ENCODE results near the gene UPK2. TPM values are rescaled to one million over a fixed set of nuclear protein-coding genes. Genes with fewer than 3 reads are reported as not detected.

UPK2 gene
- not detected for total RNA-seq

GRCh38 chr11:118956094-118956846 is at the start of gene UPK2:
Gene UPK2 (plus strand): TSS chr11:118956298. CDS start chr11:118956351, 53 bp downstream.
- intact Hi-C loops (cut with DNase I), result loop anchor here (1.0 kb wide), 4 partner anchors 27 to 297 kb away; no protein-coding TSS in a partner anchor
- TF ChIP-seq, protein P1, sequence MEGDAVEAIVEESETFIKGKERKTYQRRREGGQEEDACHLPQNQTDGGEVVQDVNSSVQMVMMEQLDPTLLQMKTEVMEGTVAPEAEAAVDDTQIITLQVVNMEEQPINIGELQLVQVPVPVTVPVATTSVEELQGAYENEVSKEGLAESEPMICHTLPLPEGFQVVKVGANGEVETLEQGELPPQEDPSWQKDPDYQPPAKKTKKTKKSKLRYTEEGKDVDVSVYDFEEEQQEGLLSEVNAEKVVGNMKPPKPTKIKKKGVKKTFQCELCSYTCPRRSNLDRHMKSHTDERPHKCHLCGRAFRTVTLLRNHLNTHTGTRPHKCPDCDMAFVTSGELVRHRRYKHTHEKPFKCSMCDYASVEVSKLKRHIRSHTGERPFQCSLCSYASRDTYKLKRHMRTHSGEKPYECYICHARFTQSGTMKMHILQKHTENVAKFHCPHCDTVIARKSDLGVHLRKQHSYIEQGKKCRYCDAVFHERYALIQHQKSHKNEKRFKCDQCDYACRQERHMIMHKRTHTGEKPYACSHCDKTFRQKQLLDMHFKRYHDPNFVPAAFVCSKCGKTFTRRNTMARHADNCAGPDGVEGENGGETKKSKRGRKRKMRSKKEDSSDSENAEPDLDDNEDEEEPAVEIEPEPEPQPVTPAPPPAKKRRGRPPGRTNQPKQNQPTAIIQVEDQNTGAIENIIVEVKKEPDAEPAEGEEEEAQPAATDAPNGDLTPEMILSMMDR (IDR thresholded peaks at IDR 0.05), result peak; percentile 91 to 98 (median 91)
- Histone ChIP-seq H3K27me3 (no peaks in the 10 kb centered on the region), H3K4me3 (no peak within 1 kb of the TSS), H3K4me1 (no peaks in the 10 kb centered on the region), H3K9me3 (no peaks in the 10 kb centered on the region), H3K27ac (no peak within 1 kb of the TSS), H3K36me3 (no peaks in the 10 kb centered on the region)
- peak; percentile 49 to 93 for DNase-seq (ENCODE audit: low spot score in 2 of 2)

- Histone ChIP-seq H3K4me3 (peak overlapping the region in 1 of 2 donors; percentile 9), H3K27ac (peak overlapping the region; percentile 73 to 97), H3K4me1 (peaks cover 14 to 54% of the 10 kb centered on the region in 2 donors), H3K36me3 (peaks cover 38 to 50% of the 10 kb centered on the region in 2 donors), H3K27me3 (no peaks in the 10 kb centered on the region), H3K9me3 (no peaks in the 10 kb centered on the region)
- intact Hi-C loops (cut with DNase I), result loop anchor here (1.0 to 5.0 kb wide), 5 partner anchors 21 to 285 kb away; partner anchors contain the start of genes DDX6 and UPK2
- TF ChIP-seq, protein P1 (IDR thresholded peaks at IDR 0.05), result peak; percentile 85 to 97 (median 95)
- DNase-seq (ENCODE audit: low spot score in 2 of 2), result peak in 1 of 2 donors; percentile 93
Measured at GRCh38 chr11:118907051-118908042, 48.8 kb upstream of the UPK2 start.

- H3K4me3 ChIP-seq, result no peak overlapping the region
- no peaks in the 10 kb centered on the region for H3K27me3 ChIP-seq
- TF ChIP-seq, protein P1 (IDR thresholded peaks at IDR 0.05), result no peak
- H3K36me3 ChIP-seq, result peaks cover 29 to 41% of the 10 kb centered on the region in 2 donors
- peak overlapping the region; percentile 97 for H3K27ac ChIP-seq
- no peaks in the 10 kb centered on the region for H3K9me3 ChIP-seq
- intact Hi-C loops (cut with DNase I), result loop anchor here (5.0 kb wide), 2 partner anchors 116 to 286 kb away; partner anchors contain the start of gene DDX6
- DNase-seq (ENCODE audit: low spot score in 2 of 2), result no peak
- H3K4me1 ChIP-seq, result peaks cover 23 to 60% of the 10 kb centered on the region in 2 donors
Measured at GRCh38 chr11:118908264-118908663, 47.8 kb upstream of the UPK2 start.

GRCh38 chr11:118908901-118909618 is 47.0 kb upstream of the UPK2 start:
- no peaks in the 10 kb centered on the region for H3K9me3 ChIP-seq
- intact Hi-C loops (cut with DNase I), result loop anchor here (5.0 kb wide), 2 partner anchors 117 to 287 kb away; partner anchors contain the start of gene DDX6
- no peaks in the 10 kb centered on the region for H3K27me3 ChIP-seq
- TF ChIP-seq, protein P1 (IDR thresholded peaks at IDR 0.05), result no peak
- peak overlapping the region; percentile 52 to 67 for H3K4me3 ChIP-seq
- peaks cover 31 to 67% of the 10 kb centered on the region in 2 donors for H3K4me1 ChIP-seq
- peak overlapping the region; percentile 97 for H3K27ac ChIP-seq
- peak in 1 of 2 donors; percentile 93 for DNase-seq (ENCODE audit: low spot score in 2 of 2)
- peaks cover 21 to 33% of the 10 kb centered on the region in 2 donors for H3K36me3 ChIP-seq

Measured in ascending aorta (tissue), 2 donors.